Central memory CD8-positive, alpha-beta T cell (primary cell): Measurements from ENCODE around the gene RASIP1.

ENCODE experiments used
- ATAC-seq: fragments of 150-1000 bp; cut with Tn5 transposase; replicated peaks from 2 replicates; pipeline ENCODE4 v1.10.0; 2022; ENCODE audit warnings: mild to moderate bottlenecking, moderate FRiP score, moderate number of reproducible peaks; ENCODE audit not compliant: poor library complexity, severe bottlenecking; ENCODE audit errors: extremely low read depth
- DNase-seq, 2 donors: peaks; one replicate each; pipeline ENCODE4 v3.0.0; 2021; ENCODE audit warnings: low spot score in 2 of 2
- H3K27ac Mint-ChIP-seq: one replicate; pipeline ENCODE4 v1.8.0; 2022; ENCODE audit warnings: low read depth, mild to moderate bottlenecking, moderate library complexity, mixed read lengths
- H3K27me3 Mint-ChIP-seq: one replicate; pipeline ENCODE4 v1.8.0; 2022; ENCODE audit warnings: mixed read lengths
- H3K36me3 Mint-ChIP-seq: one replicate; pipeline ENCODE4 v1.8.0; 2022; ENCODE audit warnings: mild to moderate bottlenecking, moderate library complexity, mixed read lengths; ENCODE audit not compliant: insufficient read depth
- H3K4me1 Mint-ChIP-seq: one replicate; pipeline ENCODE4 v1.8.0; 2022; ENCODE audit warnings: mixed read lengths
- H3K4me3 Mint-ChIP-seq: one replicate; pipeline ENCODE4 v1.8.0; 2022; ENCODE audit warnings: mild to moderate bottlenecking, moderate library complexity, mixed read lengths
- H3K9me3 Mint-ChIP-seq: one replicate; pipeline ENCODE4 v1.8.0; 2022; ENCODE audit warnings: mixed read lengths

The RASIP1 gene

DNA sequence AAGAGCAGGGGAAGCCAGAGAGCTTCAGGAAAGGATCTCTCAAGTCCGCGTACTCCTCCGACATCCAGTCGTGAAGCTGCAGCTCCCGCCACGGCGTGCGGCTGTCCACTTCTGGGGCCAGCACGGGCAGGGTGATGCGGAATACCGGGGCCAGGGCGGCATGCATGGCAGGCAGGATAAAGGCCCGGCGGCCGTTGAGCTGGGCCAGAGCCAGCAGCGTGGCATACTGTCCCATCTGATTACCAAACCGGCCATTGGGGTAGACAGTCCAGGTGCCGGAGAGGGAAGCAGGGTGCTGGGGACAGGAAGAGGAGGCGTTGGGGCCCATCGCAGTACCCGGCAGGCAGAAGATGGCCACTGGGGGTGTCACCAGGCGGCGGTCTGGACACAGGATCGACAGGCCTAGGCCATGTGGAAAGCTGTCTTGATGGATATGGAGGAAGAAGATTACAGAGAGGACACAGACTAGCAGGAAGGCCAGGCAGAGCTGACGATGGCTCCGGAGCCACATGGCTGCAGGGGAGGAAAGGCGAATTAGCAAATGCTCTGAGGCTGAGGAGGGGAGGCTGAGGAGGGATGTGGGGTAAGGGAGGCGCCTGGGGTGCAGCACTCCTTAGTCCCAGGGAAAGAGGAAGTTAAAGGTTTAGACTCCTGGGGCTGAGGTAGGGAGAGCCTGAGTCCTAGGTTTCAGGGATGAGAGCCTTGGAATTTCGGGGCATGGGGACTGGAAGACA is 10.5 kb upstream of the RASIP1 start:
- peaks cover 61% of the 10 kb centered on the region for H3K27me3 Mint-ChIP-seq

DNA sequence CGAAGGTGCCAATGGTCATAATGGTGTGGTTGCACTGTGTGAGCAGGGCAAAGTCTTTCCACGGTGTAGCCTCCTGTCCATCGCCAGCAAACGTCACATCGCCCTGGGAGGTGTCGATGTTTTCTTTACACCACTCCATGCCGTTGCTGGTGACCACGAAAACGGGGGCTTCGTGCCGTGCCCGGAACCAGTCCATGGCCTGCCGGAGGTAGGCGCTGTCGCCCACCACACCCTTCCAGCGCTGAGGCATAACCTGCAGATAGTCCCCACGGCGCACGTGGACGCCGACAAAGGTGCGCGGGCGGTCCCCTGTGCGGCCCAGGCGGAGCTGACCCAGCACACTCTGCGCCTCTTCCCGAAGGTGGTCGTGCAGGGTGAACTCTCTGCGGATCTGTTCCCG is 9.9 kb upstream of the RASIP1 start:
- DNase-seq (no peak), ATAC-seq (no peak)
- peaks cover 3% of the 10 kb centered on the region for H3K36me3 Mint-ChIP-seq
- no peak overlapping the region for H3K27ac Mint-ChIP-seq
- no peaks in the 10 kb centered on the region for H3K9me3 Mint-ChIP-seq
- peaks cover 21% of the 10 kb centered on the region for H3K4me1 Mint-ChIP-seq
- no peak overlapping the region for H3K4me3 Mint-ChIP-seq
- H3K27me3 Mint-ChIP-seq, result peaks cover 61% of the 10 kb centered on the region

More for the DNA sequence above, 10.5 kb upstream of the RASIP1 start:
- H3K27ac Mint-ChIP-seq, result no peak overlapping the region
- H3K4me3 Mint-ChIP-seq, result peak overlapping the region; percentile 52
- peaks cover 20% of the 10 kb centered on the region for H3K4me1 Mint-ChIP-seq
- H3K36me3 Mint-ChIP-seq, result peaks cover 3% of the 10 kb centered on the region
- no peak for DNase-seq
- ATAC-seq, result no peak
- no peaks in the 10 kb centered on the region for H3K9me3 Mint-ChIP-seq

DNA sequence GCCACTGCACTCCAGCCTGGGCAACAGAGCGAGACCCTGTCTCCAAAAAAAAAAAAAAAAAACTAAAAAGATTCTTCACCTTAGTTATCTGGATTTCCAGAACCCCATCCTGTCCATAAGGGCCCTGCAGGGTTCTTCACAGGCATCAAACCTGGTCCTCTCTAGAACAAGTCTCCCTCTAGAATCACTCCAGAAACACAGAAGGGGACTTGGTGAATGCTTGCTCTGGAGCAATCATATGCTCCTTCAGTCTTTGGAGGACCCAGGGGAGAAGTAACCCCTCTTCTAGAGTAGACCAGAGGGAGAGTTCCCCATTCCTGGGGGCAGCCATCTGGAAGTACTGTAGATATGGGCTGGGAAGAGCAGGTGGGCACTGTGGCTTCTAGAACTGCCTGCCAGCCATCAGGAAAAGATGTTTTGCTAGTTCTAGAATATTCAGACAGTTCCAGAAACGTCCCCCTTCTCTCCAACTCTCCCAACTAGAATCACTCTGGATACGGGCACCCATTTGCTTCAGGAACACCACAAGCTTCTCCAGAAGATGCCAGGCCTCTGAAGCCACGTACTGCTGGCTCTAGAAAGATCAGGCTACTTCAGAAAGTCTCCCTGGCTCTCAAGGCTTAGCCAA is 9.3 kb upstream of the RASIP1 start:
- Mint-ChIP-seq H3K4me3 (no peak overlapping the region), H3K4me1 (peaks cover 21% of the 10 kb centered on the region), H3K27ac (no peak overlapping the region), H3K36me3 (peaks cover 3% of the 10 kb centered on the region), H3K9me3 (no peaks in the 10 kb centered on the region), H3K27me3 (peaks cover 54% of the 10 kb centered on the region)
- DNase-seq, result no peak
- ATAC-seq, result no peak

DNA sequence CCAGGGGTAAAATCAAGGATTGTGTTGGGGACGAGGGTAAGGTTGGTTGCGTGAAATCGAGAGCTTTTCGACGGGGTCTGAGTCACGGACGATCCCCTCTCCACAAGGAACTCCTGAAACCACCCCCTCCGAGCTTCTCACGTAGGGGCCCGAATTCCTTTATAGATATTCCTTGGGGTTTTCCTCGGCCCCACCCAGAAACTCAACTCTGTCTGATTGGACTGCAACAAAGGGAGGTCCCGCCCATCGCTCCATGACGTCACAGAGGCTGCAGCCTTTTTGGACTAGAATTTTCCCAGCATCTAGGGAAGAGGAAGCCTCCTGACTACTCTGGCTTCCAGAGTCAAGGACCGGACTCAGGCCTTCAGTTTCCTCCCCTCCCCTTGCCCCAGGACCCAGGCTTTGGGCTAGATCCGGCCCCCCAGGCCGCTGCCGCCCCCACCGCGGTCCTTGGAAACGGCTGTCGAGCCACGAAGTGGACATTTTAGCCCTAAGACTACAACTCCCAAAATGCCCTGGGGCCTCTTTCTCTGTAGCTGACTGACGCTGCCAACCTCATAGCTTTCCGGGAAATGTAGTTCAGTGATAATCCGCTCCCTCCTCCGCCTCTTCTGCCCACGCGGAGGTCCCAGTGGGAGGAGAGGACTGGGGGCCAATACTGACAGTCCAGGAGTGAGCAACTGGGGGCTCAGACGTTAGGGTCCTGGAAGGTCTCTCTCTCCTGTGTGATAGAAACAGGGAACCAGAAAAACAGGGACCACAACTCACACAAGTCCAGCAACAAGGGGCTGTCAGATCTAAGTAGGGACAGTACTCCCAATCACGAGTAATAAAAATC is 6.5 kb upstream of the RASIP1 start, which contains the start of gene IZUMO1:
TSS of gene IZUMO1 (minus strand) at position 172 of the 838 bp plus-strand sequence. CDS start 1,050 bp downstream, outside the sequence.
- no peak for ATAC-seq
- no peak for DNase-seq
- H3K27ac Mint-ChIP-seq, result no peak within 1 kb of the TSS
- H3K36me3 Mint-ChIP-seq, result peaks cover under 1% of the 10 kb centered on the region
- H3K9me3 Mint-ChIP-seq, result no peaks in the 10 kb centered on the region
- H3K27me3 Mint-ChIP-seq, result peaks cover 30% of the 10 kb centered on the region
- H3K4me3 Mint-ChIP-seq, result no peak within 1 kb of the TSS
- peaks cover 8% of the 10 kb centered on the region for H3K4me1 Mint-ChIP-seq

DNA sequence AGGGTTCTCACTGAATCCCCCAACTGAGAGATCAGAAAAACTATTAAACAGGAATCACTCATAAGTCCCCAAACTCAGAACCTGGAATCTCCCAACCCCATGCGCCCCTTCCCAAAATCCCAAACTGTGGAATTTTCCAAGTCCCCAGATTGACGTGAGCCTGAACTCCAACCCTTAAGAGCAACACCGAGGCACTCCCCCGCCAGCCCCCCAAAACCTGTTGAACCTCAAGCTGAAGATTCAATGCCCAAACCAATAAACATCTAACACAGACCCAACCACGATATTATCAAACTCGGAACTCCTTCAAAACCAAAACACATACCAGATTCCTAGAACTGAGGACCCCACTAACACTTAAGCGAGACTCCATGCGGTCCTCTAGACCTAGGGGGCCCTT is 5.7 kb upstream of the RASIP1 start:
- no peak for ATAC-seq

DNA sequence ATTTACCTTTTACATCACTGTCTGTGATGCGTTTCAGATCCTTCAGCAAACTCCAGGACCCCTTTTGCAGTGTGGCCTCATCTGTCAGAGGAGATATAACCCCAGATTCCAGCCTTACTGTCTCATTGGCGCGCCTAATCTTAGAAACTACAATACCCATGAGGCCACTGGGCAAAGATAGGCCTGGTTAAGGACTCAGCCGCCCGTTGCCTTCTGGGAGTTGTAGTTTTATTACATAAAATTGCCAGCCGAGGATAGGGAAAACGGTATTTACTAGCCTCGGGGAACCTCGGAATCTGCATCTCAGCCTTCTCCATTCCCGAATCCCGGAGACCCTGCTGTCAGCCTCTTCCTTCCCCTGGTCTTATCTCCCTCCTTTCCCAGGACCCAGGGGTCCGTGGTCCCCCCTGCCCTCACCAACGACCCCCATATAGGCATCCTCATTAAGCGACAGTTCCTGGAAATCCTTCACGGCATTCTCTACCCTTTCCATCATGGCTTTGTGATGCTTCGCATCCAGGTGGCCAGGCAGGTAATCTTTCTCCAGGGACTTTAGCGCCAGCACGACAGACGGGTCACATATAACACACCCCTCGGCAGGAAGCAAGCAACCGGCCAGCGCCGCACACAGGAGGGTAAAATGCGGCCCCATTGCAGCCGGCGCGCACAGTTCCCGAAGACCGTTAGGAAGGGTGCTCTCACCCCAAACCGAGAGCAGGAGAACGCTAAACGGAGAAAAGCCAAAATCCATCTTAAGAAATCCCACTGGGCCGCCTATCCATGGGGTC is 5.0 kb upstream of the RASIP1 start:
- H3K27ac Mint-ChIP-seq, result no peak overlapping the region
- no peaks in the 10 kb centered on the region for H3K9me3 Mint-ChIP-seq
- H3K27me3 Mint-ChIP-seq, result peaks cover 14% of the 10 kb centered on the region
- no peak for DNase-seq
- H3K4me1 Mint-ChIP-seq, result peaks cover 17% of the 10 kb centered on the region
- no peak overlapping the region for H3K4me3 Mint-ChIP-seq
- no peaks in the 10 kb centered on the region for H3K36me3 Mint-ChIP-seq
- ATAC-seq, result peak; percentile 78

More for the DNA sequence above, 5.7 kb upstream of the RASIP1 start:
- no peak for DNase-seq
- Mint-ChIP-seq H3K4me3 (no peak overlapping the region), H3K4me1 (peaks cover 15% of the 10 kb centered on the region), H3K27me3 (peaks cover 22% of the 10 kb centered on the region), H3K9me3 (no peaks in the 10 kb centered on the region), H3K27ac (no peak overlapping the region), H3K36me3 (no peaks in the 10 kb centered on the region)

DNA sequence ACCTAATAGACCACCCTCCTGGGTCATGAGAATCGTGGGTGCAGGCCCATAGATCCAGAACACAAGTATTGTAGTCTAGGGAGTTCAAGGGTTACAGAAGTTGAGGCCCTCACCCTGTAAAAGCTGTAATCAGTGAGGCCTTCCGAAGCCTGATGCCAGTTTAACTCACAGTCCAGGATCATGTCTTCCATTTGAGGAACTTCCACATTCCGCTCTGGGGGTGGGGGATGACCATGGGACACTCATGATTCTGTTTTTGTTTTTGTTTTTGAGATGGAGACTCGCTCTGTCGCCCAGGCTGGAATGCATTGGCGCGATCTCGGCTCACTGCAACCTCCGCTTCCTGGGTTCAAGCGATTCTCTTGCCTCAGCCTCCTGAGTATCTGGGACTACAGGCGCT is 1.7 kb upstream of the RASIP1 start:
- H3K4me1 Mint-ChIP-seq, result peaks cover 22% of the 10 kb centered on the region
- no peak overlapping the region for H3K4me3 Mint-ChIP-seq
- ATAC-seq, result no peak
- H3K36me3 Mint-ChIP-seq, result peaks cover 3% of the 10 kb centered on the region
- H3K9me3 Mint-ChIP-seq, result no peaks in the 10 kb centered on the region
- DNase-seq, result no peak
- no peak overlapping the region for H3K27ac Mint-ChIP-seq
- peaks cover 13% of the 10 kb centered on the region for H3K27me3 Mint-ChIP-seq

DNA sequence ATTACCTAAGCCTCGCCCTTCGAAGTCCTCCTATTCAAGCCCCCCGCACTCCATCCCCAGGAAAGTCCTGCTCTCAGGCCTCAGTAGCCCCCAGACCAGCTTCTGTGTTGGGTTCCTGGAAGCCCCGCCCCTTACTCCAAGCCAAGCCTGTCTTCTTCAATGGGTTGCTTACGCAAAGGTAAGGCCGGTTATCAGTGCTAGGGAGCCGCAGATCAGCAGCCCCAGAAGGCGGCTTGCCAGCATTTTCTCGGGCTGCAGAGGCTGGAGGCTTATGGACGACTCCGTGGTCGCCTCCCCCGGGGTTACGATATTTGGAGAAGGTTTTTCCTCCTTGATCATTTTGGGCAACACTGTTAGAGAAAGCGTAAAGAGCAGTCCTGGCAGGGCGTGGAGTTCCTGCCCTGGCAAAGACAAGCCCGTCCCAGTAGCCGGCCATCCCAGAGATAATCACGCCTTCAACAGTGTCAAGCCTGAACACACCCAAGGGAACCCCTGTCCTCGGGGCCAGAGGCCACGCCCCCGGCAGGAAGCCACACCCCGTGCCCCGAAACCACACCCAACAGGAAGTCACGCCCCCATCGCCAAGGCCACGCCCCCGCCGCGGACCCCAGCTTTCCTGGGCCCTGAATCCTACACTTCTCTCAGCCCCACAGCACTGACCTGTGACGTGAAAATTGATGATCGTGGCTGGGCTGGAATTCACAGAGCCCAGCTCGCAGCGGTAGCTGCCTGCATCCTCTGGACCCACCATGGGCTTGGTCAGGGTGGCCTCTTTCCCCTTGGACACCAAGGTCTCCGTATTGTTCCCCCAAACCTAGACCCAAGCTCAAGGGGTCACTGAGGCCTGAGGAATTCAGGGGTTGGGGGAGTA is 954 bp upstream of the RASIP1 start:
- Mint-ChIP-seq H3K27ac (no peak overlapping the region), H3K36me3 (peaks cover 3% of the 10 kb centered on the region), H3K4me3 (no peak overlapping the region), H3K27me3 (peaks cover 10% of the 10 kb centered on the region), H3K9me3 (no peaks in the 10 kb centered on the region), H3K4me1 (peaks cover 21% of the 10 kb centered on the region)
- ATAC-seq (no peak), DNase-seq (no peak)

DNA sequence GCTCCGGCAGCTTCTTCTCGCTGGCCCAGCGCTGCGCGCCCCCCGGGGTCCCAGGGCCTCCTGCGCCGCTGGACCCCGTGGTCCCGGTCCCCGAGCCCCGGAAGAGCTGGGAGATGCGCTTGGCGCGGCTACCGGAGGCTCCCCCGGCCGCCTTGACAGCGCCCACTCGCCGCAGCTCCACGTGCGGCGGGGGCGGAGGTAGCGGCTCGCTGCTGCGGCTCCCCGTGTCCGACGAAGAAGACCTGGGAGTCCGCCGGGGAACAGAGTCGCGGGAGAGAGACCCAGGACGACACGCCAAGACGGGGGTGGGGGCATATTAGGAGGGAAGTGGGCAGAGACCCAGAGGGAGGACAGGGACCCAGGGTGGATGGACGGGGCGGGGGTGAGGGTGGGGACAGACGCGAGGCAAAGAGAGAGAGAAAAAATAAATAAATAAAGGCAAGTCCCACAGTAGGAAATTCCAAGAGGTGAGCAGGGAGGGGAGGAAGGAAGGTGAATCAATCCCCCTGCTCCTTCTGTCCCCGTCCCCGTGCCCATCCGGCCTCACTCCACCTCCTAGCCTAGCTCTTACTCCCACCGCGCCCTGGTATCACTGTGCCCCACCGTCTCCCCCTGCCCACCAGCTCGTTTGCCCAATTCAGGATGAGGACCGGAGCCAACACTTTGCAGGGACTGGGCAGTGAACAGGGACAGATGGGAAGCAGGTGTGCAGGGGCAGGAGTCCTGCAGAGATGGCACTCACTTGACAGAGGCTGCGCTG is 826 bp downstream of the RASIP1 start:
- H3K4me1 Mint-ChIP-seq, result peaks cover 16% of the 10 kb centered on the region
- DNase-seq, result no peak
- H3K4me3 Mint-ChIP-seq, result peak overlapping the region; percentile 31
- H3K27me3 Mint-ChIP-seq, result no peaks in the 10 kb centered on the region
- ATAC-seq, result peak; percentile 12
- H3K9me3 Mint-ChIP-seq, result no peaks in the 10 kb centered on the region
- no peak overlapping the region for H3K27ac Mint-ChIP-seq
- H3K36me3 Mint-ChIP-seq, result peaks cover 3% of the 10 kb centered on the region

DNA sequence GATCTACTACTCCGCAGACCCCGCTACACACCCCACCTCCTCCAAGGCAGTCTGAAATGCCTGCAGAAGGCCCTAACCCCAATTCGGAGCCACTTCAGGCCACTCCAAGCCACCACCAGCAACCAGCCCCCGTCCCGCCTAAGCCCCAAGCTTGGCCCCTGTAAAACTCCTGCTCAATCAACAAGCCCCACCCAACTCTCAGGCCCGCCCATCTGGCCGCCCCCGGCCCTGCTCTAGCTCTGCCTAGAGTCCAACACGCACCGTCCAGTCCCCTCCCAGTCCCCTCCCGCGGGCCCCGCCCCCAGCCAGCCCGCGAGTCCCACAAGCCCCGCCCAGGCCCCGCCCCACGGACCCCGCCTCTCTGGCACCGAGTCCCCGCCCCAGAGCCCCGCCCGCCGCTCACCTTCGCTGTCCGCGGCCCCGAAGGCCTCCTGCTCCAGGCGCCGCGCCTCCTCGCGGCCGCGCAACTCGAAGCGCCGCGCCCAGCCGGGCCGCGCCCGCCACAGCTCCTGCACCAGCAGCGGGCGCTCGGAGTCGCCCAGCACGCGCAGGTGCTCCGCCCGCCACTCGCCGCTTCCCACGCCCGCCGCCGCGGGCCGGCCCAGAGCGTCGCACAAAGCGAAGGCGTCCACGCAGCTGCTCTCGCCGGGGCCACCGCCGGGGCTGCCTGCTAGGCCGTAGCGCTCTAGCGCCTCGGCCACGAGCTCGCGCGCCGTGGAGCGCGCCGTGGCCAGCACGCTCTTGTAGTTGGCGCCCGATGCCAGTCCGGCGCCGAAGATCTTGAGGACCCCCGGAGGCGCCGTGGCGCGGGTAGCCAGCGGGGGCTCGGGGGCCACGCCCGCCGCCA is 1.6 kb downstream of the RASIP1 start:
- H3K36me3 Mint-ChIP-seq, result peaks cover 3% of the 10 kb centered on the region
- H3K27ac Mint-ChIP-seq, result no peak overlapping the region
- peaks cover 16% of the 10 kb centered on the region for H3K4me1 Mint-ChIP-seq
- no peaks in the 10 kb centered on the region for H3K27me3 Mint-ChIP-seq
- H3K9me3 Mint-ChIP-seq, result no peaks in the 10 kb centered on the region
- ATAC-seq (peak; percentile 91), DNase-seq (peak; percentile 61 to 65)
- peak overlapping the region; percentile 53 for H3K4me3 Mint-ChIP-seq
